ENCODE results near the gene NFKBIZ. TPM values are rescaled to one million over a fixed set of nuclear protein-coding genes. Genes with fewer than 3 reads are reported as not detected.

Gene NFKBIZ
- total RNA-seq, 2 experiments from 2014 or later, result 11.8 to 26.6 TPM

- peak; percentile 63 for DNase-seq (ENCODE audit: low spot score)
- Histone ChIP-seq H3K4me3 (ENCODE audit: low read depth, low read length, poor library complexity, severe bottlenecking) (no peak overlapping the region), H2AFZ (ENCODE audit: low read length) (no peak overlapping the region), H3K27ac (ENCODE audit: low read depth, low read length, poor library complexity, severe bottlenecking) (no peak overlapping the region), H3K4me1 (ENCODE audit: insufficient read depth, low read length, poor library complexity, severe bottlenecking) (peaks cover 46% of the 10 kb centered on the region), H4K20me1 (ENCODE audit: insufficient read depth, low read length) (no peaks in the 10 kb centered on the region), H3K9me2 (ENCODE audit: insufficient read depth, low read length) (no peaks in the 10 kb centered on the region), H3K4me2 (ENCODE audit: low read length) (no peak overlapping the region), H3K9me3 (ENCODE audit: low read length) (no peaks in the 10 kb centered on the region), H3K36me3 (ENCODE audit: insufficient read depth, low read length) (peaks cover 38% of the 10 kb centered on the region), H3K79me2 (ENCODE audit: insufficient read depth, low read depth, low read length) (peaks cover 11% of the 10 kb centered on the region; the same call in 1 of the 2 replicates)
- TF ChIP-seq, protein P1, sequence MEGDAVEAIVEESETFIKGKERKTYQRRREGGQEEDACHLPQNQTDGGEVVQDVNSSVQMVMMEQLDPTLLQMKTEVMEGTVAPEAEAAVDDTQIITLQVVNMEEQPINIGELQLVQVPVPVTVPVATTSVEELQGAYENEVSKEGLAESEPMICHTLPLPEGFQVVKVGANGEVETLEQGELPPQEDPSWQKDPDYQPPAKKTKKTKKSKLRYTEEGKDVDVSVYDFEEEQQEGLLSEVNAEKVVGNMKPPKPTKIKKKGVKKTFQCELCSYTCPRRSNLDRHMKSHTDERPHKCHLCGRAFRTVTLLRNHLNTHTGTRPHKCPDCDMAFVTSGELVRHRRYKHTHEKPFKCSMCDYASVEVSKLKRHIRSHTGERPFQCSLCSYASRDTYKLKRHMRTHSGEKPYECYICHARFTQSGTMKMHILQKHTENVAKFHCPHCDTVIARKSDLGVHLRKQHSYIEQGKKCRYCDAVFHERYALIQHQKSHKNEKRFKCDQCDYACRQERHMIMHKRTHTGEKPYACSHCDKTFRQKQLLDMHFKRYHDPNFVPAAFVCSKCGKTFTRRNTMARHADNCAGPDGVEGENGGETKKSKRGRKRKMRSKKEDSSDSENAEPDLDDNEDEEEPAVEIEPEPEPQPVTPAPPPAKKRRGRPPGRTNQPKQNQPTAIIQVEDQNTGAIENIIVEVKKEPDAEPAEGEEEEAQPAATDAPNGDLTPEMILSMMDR (conservative IDR thresholded peaks at IDR 0.05; ENCODE audit: low read length), result peak; percentile 95
- no peak for TF ChIP-seq EZH2phosphoT487 (IDR thresholded peaks at IDR 0.05; ENCODE audit: borderline replicate concordance, low read depth, low read length)
- CTCF ChIA-PET (ENCODE audit: unreplicated experiment), result interaction anchor here (0.6 to 1.9 kb wide), 6 partner anchors 9 to 411 kb away, joined by 3 to 9 read pairs (median 4); no protein-coding TSS in a partner anchor
- no TSS peak for BruUV-seq (replicated peaks)
- intact Hi-C loops (cut with micrococcal nuclease; ENCODE audit: unreplicated experiment), result loop anchor here (1.0 to 10.0 kb wide), 3 partner anchors 35 to 411 kb away; partner anchors contain the start of gene NFKBIZ
- POLR2A ChIA-PET, result interaction anchor here (0.6 to 3.3 kb wide), 11 partner anchors 9 to 411 kb away, joined by 3 to 19 read pairs (median 4); partner anchors contain the start of gene NFKBIZ
Measured at GRCh38 chr3:101813817-101814440, 35.4 kb upstream of the NFKBIZ start.

DNA sequence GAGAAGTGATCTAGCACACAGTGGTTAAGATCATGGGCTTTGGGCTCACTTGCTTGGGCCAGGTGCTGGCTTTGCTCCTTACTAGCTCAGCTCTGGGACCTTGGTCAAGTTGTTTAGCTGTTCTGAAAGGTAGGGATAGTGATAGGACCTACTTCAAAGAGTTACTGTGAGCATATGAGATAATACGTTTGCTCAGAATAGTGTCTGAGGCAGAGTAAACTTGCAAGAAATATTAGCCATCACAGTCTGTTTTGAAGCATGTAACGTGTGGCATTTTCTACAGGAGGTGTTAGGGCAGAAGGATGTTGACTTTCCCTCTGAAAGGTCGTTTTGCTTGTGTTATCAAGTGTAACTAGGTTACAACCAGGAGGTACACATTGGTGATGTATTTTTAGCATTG is 34.5 kb upstream of the NFKBIZ start:
- Histone ChIP-seq H4K20me1 (ENCODE audit: insufficient read depth, low read length) (no peaks in the 10 kb centered on the region), H2AFZ (ENCODE audit: low read length) (no peak overlapping the region), H3K4me3 (ENCODE audit: low read depth, low read length, poor library complexity, severe bottlenecking) (no peak overlapping the region), H3K36me3 (ENCODE audit: insufficient read depth, low read length) (peaks cover 47% of the 10 kb centered on the region), H3K27ac (ENCODE audit: low read depth, low read length, poor library complexity, severe bottlenecking) (no peak overlapping the region), H3K9me3 (ENCODE audit: low read length) (no peaks in the 10 kb centered on the region), H3K9me2 (ENCODE audit: insufficient read depth, low read length) (no peaks in the 10 kb centered on the region), H3K4me1 (ENCODE audit: insufficient read depth, low read length, poor library complexity, severe bottlenecking) (peaks cover 38% of the 10 kb centered on the region), H3K79me2 (ENCODE audit: insufficient read depth, low read depth, low read length) (peaks cover 11% of the 10 kb centered on the region; the same call in 1 of the 2 replicates), H3K4me2 (ENCODE audit: low read length) (no peak overlapping the region; the same call in 1 of the 2 replicates)
- ChIA-PET POLR2A (interaction anchor here (1.2 to 3.3 kb wide), 5 partner anchors 8 to 411 kb away, joined by 4 to 19 read pairs (median 5); no protein-coding TSS in a partner anchor), CTCF (ENCODE audit: unreplicated experiment) (interaction anchor here (0.9 to 1.9 kb wide), 3 partner anchors 10 to 410 kb away, joined by 3 to 9 read pairs (median 4); no protein-coding TSS in a partner anchor)
- no TSS peak for BruUV-seq (replicated peaks)
- no peak for DNase-seq (ENCODE audit: low spot score)
- TF ChIP-seq EZH2phosphoT487 (IDR thresholded peaks at IDR 0.05; ENCODE audit: borderline replicate concordance, low read depth, low read length), result no peak
- TF ChIP-seq, protein P1 (conservative IDR thresholded peaks at IDR 0.05; ENCODE audit: low read length), result no peak
- intact Hi-C loops (cut with micrococcal nuclease; ENCODE audit: unreplicated experiment), result loop anchor here (2.0 to 10.0 kb wide), 2 partner anchors 34 to 320 kb away; partner anchors contain the start of gene NFKBIZ
